GM20000 (cell line): ENCODE data around the gene CDH23.

ENCODE experiments used
- DNase-seq: peaks from one replicate; pipeline ENCODE4 v3.0.0; 2012; ENCODE audit warnings: low spot score
- TF ChIP-seq, protein P1 (sequence below): IDR thresholded peaks from 2 replicates; pipeline ENCODE4 v1.5.1; 2012; ENCODE audit warnings: mild to moderate bottlenecking, control low read depth; ENCODE audit errors: extremely low read depth, missing control alignments

Gene CDH23

DNA sequence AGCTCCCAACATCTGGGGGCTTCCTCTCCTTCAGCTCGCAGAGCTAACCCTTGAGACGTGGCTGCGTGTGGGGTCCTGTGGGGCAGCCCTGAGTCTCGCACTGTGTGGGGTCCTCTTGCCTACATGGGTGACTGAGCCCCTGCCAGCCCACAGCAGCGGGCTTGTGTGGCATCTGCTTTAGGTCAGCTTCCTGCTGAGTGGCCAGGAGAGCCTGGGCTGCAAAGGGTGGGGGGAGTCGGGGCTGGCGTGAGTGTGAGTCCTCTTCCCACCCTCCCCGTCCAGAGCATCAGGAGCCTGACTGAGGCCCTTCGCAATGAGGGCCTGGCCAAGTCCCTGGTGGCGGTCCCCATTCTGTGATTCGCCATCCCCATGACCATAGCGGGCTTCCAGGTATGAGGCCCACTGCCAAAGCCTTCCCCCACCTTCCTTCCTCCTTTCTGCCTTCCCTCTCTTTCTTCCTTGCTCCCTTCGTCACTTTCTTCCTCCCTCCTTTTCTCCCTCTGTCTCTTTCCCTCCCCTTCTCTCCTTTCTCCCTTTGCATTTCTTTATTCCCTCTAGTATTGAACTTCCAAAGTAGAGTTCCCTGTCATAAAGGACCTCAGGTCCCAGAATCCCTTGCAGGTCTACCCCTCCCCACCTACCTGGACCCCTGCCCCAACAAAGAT, 85.2 kb downstream of the CDH23 start:
- TF ChIP-seq, protein P1, sequence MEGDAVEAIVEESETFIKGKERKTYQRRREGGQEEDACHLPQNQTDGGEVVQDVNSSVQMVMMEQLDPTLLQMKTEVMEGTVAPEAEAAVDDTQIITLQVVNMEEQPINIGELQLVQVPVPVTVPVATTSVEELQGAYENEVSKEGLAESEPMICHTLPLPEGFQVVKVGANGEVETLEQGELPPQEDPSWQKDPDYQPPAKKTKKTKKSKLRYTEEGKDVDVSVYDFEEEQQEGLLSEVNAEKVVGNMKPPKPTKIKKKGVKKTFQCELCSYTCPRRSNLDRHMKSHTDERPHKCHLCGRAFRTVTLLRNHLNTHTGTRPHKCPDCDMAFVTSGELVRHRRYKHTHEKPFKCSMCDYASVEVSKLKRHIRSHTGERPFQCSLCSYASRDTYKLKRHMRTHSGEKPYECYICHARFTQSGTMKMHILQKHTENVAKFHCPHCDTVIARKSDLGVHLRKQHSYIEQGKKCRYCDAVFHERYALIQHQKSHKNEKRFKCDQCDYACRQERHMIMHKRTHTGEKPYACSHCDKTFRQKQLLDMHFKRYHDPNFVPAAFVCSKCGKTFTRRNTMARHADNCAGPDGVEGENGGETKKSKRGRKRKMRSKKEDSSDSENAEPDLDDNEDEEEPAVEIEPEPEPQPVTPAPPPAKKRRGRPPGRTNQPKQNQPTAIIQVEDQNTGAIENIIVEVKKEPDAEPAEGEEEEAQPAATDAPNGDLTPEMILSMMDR: no peak
- no peak for DNase-seq

DNA sequence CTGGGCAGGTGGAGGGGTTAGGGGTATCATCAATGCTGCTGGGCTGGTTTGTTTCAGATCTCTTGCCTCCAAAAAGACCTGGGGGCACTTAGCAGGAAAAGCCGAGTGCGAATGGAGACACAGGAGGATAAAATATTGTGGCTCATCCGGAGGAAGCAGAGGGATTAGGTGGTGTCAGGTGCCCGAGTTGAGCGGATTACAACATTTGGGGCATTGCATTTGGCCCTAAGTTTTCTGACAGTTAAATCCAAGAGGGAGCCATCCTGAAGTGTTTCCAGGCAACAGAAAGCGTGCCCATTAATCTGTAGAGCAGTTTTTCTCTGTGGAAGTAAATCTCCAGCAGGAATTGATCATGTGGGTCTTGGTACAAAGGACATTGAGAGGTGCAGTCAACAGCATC, 85.9 kb downstream of the CDH23 start:
- TF ChIP-seq, protein P1: no peak
- no peak for DNase-seq

- no peak for DNase-seq
- TF ChIP-seq, protein P1: no peak
Observed at GRCh38 chr10:71483135-71483534, 86.4 kb downstream of the CDH23 start.

DNA sequence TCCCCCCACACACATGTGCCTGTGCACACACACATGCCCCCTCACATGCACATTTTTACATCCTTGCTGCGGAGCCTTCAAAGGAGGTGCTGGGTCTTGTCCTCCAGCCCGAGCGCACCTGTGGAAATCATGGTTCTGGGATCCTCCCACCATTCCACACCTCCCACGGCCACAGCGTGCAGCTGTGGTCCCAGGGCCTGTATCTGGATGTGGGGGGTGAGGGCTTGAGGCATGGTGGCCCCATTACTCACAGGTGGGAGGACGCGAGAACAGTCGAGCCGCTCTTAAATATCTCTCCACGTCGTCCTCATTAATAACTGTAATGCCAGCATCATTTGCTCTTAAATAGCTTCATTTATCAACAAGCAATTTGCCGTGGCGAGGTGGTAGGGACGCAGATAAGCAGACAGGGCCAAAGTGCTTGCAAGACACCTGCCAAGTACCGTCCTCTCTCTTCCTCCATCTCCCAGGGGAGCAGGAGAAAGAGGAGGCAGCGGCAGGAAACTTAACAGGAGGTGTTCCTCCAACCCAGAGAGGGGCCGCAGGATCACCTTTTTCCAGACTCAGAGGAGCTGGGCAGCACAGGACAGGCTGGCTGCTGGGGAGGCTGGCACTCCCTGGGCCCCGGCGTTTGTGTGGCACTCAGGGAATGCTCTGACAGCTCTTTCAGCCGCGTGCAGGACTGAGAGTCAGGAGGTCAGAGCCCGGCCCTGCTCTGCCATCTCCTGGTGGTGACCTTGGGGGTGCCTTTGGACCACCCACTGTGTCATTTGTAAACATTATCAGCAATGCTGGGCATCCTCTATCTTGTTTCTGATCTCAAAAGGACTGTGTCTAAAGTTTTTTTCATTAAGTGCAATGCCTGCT, 87.4 kb downstream of the CDH23 start:
- no peak for DNase-seq
- TF ChIP-seq, protein P1: no peak

DNA sequence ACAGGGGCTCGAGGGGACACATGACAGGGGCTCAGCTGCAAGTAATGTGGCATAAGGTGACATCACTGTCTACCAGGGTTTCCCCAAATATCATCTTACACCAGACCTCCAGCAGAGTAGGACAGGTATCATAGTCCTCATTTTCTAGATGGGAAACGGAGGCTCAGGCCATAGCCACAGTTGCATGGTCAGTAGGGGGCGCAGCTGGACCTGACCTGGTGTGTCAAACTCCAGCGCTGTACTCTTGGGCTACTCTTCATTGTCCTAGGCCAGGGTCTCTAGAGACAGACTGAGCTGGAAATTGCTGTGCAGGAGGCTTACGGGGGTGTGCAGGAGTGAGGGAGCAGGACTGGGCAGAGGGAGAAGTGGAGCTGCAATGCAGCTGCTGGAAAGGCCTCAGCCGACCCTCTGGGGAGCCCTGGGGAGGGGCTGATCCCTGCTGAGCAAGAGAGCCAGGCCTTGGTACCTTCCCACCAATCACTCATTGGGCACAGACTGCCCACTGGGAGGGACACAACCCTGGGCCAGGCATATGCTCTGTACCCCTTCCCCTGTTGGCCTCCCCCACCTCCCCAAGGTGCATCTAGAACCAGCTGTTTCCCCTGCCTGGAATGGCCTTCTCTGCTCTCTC, 89.9 kb downstream of the CDH23 start:
- TF ChIP-seq, protein P1: peak; percentile 60
- peak; percentile 46 for DNase-seq

- DNase-seq: no peak
- TF ChIP-seq, protein P1: no peak
Observed at GRCh38 chr10:71487726-71488125, 91.0 kb downstream of the CDH23 start.

- TF ChIP-seq, protein P1: no peak
- no peak for DNase-seq
Observed at GRCh38 chr10:71489077-71489476, 92.4 kb downstream of the CDH23 start.
